SU-DHL-6 (cell line): ENCODE results near the gene TRMT1.

Experiments used
- H2AFZ ChIP-seq: fragments of 200-600 bp; sonication (generic); 2 replicates; pipeline ENCODE4 v1.6.1; 2014; ENCODE audit warnings: low read depth, mild to moderate bottlenecking, moderate library complexity, mixed read lengths, antibody characterized with exemption, low read length; ENCODE audit not compliant: severe bottlenecking
- H3F3A ChIP-seq: fragments of 200-600 bp; shearing (Covaris generic); 2 replicates; pipeline ENCODE4 v1.6.0; 2016; ENCODE audit warnings: antibody characterized with exemption, mild to moderate bottlenecking; ENCODE audit not compliant: insufficient read depth
- H3K27ac ChIP-seq: fragments of 200-600 bp; sonication (generic); 2 replicates; pipeline ENCODE4 v1.5.1; 2016; ENCODE audit warnings: low read depth, mild to moderate bottlenecking, low read length, moderate library complexity, mixed read lengths
- H3K27me3 ChIP-seq: fragments of 200-600 bp; sonication (generic), shearing (Covaris generic); 2 replicates; pipeline ENCODE4 v1.6.0; 2014; ENCODE audit warnings: mild to moderate bottlenecking, low read length
- H3K36me3 ChIP-seq: fragments of 200-600 bp; sonication (generic); 2 replicates; pipeline ENCODE4 v1.6.1; 2014; ENCODE audit warnings: mild to moderate bottlenecking, low read length, mixed read lengths
- H3K4me2 ChIP-seq: fragments of 300-600, 200-600 bp; shearing (Covaris generic), sonication (generic); 2 replicates; pipeline ENCODE4 v1.6.0; 2014; ENCODE audit warnings: low read length, low read depth, mild to moderate bottlenecking; ENCODE audit not compliant: poor library complexity, severe bottlenecking
- H3K4me3 ChIP-seq: fragments of 200-600 bp; sonication (generic); 2 replicates; pipeline ENCODE4 v1.5.1; 2014; ENCODE audit warnings: antibody characterized with exemption, low read length, mild to moderate bottlenecking, mixed read lengths; ENCODE audit not compliant: insufficient read depth, poor library complexity, severe bottlenecking
- H3K79me2 ChIP-seq: fragments of 200-600 bp; sonication (generic); 2 replicates; pipeline ENCODE4 v1.6.1; 2014; ENCODE audit warnings: mild to moderate bottlenecking, low read length, moderate library complexity; ENCODE audit not compliant: insufficient read depth
- H3K9ac ChIP-seq: fragments of 200-600 bp; sonication (generic); 2 replicates; pipeline ENCODE4 v1.7.0; 2014; ENCODE audit warnings: mild to moderate bottlenecking, low read length
- H3K9me2 ChIP-seq: fragments of 200-600 bp; sonication (generic); replicated peaks from 2 replicates; pipeline ENCODE4 v1.6.1; 2014; ENCODE audit warnings: low read length; ENCODE audit not compliant: insufficient read depth
- H3K9me3 ChIP-seq: fragments of 200-600 bp; sonication (generic); 2 replicates; pipeline ENCODE4 v1.6.1; 2014; ENCODE audit warnings: low read length, mixed read lengths; ENCODE audit not compliant: insufficient read depth
- H4K20me1 ChIP-seq: fragments of 200-600 bp; sonication (generic); 2 replicates; pipeline ENCODE4 v1.6.1; 2014; ENCODE audit warnings: low read depth, mild to moderate bottlenecking, antibody characterized with exemption, low read length, moderate library complexity, mixed read lengths
- CTCF ChIP-seq: fragments of 200-600 bp; sonication (generic); IDR thresholded peaks from one replicate; pipeline ENCODE4 v1.5.1; 2017; ENCODE audit warnings: antibody characterized with exemption, mild to moderate bottlenecking, low read length, moderate library complexity; ENCODE audit not compliant: insufficient read depth, poor library complexity, severe bottlenecking
- EZH2phosphoT487 ChIP-seq: fragments of 200-600 bp; sonication (generic), shearing (Covaris generic); conservative IDR thresholded peaks from 2 replicates; pipeline ENCODE4 v1.6.1; 2018; ENCODE audit warnings: mild to moderate bottlenecking, antibody characterized with exemption, low read length, moderate library complexity, mixed read lengths

TRMT1 gene

GRCh38 chr19:13130886-13131490 is 14.4 kb upstream of the TRMT1 start:
- Histone ChIP-seq H3F3A (no peaks in the 10 kb centered on the region), H3K27ac (no peak overlapping the region), H3K4me3 (no peak overlapping the region), H3K9me3 (no peaks in the 10 kb centered on the region), H3K9me2 (no peaks in the 10 kb centered on the region), H3K9ac (no peak overlapping the region), H3K36me3 (no peaks in the 10 kb centered on the region), H3K4me2 (no peak overlapping the region), H3K27me3 (no peaks in the 10 kb centered on the region), H4K20me1 (peaks cover 5% of the 10 kb centered on the region; the same call in 1 of the 2 replicates), H2AFZ (no peak overlapping the region), H3K79me2 (peaks cover 48% of the 10 kb centered on the region)
- no peak for TF ChIP-seq CTCF
- no peak for TF ChIP-seq EZH2phosphoT487

GRCh38 chr19:13129384-13129783 is 12.8 kb upstream of the TRMT1 start:
- Histone ChIP-seq H4K20me1 (peaks cover 5% of the 10 kb centered on the region; the same call in 1 of the 2 replicates), H3K9ac (no peak overlapping the region), H3K4me3 (no peak overlapping the region), H3K27ac (no peak overlapping the region), H3F3A (no peaks in the 10 kb centered on the region), H3K36me3 (no peaks in the 10 kb centered on the region), H3K9me3 (no peaks in the 10 kb centered on the region), H3K27me3 (no peaks in the 10 kb centered on the region), H3K4me2 (no peak overlapping the region), H2AFZ (no peak overlapping the region), H3K9me2 (no peaks in the 10 kb centered on the region), H3K79me2 (peaks cover 48% of the 10 kb centered on the region)
- no peak for TF ChIP-seq EZH2phosphoT487
- no peak for TF ChIP-seq CTCF

GRCh38 chr19:13128583-13128982 is 12.0 kb upstream of the TRMT1 start:
- H3F3A ChIP-seq = no peaks in the 10 kb centered on the region
- H3K4me3 ChIP-seq = no peak overlapping the region
- H3K9me3 ChIP-seq = no peaks in the 10 kb centered on the region
- peaks cover 52% of the 10 kb centered on the region for H3K79me2 ChIP-seq
- no peak overlapping the region for H3K9ac ChIP-seq
- no peaks in the 10 kb centered on the region for H3K27me3 ChIP-seq
- no peaks in the 10 kb centered on the region for H3K9me2 ChIP-seq
- H3K4me2 ChIP-seq = no peak overlapping the region
- H3K36me3 ChIP-seq = no peaks in the 10 kb centered on the region
- H3K27ac ChIP-seq = no peak overlapping the region
- TF ChIP-seq CTCF = no peak
- no peak for TF ChIP-seq EZH2phosphoT487
- H4K20me1 ChIP-seq = peaks cover 4% of the 10 kb centered on the region; the same call in 1 of the 2 replicates
- no peak overlapping the region for H2AFZ ChIP-seq
